GM19025 (cell line): ENCODE data around the gene LRRC4C.
"Not testable (repeated sequence)": the region's sequence is repeated elsewhere in the genome, so short reads cannot be mapped to it uniquely, and the experiment has no call there.

Experiments used
- ATAC-seq: cut with Tn5 transposase; IDR thresholded peaks from one replicate; pipeline ENCODE4 v1.9.1; 2021; ENCODE audit warnings: mild to moderate bottlenecking, low read depth, moderate library complexity; ENCODE audit not compliant: unreplicated experiment

Gene LRRC4C

DNA sequence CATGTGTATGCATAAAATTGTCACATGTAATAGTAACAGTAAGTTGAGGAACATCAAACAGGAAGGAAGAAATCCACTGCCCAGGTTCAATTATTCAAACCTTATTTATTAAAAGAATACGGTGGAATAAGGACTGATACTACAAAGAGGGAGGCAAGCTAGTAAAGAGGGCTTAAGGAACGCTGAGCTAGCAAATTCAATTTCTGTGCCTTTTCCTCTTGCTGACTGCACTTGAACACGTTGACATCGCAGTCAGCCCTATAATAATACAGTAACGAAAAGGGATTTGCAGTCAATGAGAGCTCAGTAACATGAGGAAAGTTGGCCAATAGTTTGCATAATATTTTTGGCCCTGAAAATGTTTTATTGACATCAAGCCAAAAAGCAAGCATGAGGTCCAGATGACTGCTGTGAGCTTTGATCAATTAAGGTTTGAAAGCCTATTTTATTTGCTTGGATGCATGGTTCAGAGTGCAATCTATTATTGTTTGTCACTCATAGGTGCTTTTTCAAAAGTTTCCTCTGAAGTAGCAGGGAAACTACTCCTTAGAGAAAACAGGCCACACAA, 861.8 kb downstream of the LRRC4C start:
- no peak for ATAC-seq

DNA sequence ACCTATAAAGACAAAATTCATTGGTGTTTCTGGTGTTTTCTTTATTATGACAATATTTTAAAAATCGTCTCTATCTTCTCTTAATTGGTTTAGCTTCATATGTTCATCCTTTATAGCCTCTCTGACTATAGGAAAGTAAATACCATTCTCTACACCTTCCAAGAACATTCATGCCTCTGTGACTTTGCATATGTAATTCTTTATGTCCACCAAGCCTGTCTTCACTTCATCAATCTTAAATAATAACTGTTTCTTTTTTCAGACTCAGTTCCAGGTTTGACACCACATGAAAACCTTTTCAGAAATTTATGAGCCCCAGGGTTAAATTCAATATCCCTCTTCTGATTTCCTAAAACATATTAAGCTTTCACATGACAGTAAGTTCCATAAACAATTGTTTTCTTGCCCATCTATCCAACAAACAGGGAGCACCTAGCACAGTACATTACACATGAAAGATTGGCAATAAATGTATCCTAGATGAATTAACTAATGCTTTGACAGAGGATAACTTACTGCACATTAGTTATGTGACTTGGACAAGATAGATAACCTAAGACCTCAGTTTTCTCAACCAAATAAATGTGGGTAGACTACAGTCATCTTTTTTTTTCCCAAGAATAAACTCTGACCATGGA, 886.1 kb downstream of the LRRC4C start:
- no peak for ATAC-seq

DNA sequence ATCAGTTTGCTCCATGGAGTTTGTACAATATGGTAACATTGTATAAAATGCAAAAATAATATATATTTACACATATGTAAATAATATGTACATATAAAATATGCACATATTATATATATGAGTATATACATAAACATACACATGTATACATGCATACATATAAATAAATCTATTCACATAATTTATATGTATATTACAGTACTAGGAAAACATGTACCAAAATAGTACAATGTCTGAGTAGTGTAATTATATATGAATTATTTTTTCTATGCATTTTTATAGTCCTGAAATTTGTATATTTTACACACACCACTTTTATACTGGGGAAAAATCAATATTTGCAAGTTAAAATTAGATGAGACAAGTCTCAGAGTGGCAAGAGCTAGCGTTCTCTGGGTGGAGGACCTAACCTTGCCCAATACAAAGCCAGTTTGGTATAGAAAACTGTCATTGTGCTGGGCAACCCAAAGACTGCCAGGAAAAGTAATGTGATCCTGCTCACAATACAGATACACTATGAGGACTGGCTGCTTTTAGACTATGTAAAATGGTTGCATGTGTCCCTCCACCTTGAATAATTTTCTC, 889.4 kb downstream of the LRRC4C start:
- no peak for ATAC-seq

GRCh38 chr11:40567392-40567791, 892.1 kb downstream of the LRRC4C start:
- ATAC-seq = no peak

- no peak for ATAC-seq
These were observed 915.3 kb downstream of the LRRC4C start for GRCh38 chr11:40544162-40544561.

DNA sequence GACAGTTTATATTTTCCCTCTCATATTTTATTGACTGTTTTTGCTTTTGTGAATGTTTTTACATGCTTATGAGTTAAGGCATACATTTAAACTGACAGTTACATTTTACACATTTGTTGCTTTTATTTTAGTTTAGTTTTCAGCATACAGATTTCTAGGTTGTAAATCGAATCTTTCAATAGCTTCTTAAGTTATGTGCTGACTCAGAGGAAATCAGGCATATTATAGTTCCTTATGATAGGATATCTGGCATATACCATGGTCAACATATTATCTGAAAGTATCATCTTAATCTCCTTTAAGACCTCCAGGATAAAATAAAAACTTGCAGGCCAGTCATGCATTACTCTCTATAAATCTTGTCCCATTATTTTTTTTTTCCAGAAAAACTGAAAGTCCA, 916.6 kb downstream of the LRRC4C start:
- no peak for ATAC-seq

- ATAC-seq = no peak
These were observed 921.7 kb downstream of the LRRC4C start for GRCh38 chr11:40537734-40538133.

- ATAC-seq = not testable (repeated sequence)
These were observed 937.4 kb downstream of the LRRC4C start for GRCh38 chr11:40522080-40522479.

DNA sequence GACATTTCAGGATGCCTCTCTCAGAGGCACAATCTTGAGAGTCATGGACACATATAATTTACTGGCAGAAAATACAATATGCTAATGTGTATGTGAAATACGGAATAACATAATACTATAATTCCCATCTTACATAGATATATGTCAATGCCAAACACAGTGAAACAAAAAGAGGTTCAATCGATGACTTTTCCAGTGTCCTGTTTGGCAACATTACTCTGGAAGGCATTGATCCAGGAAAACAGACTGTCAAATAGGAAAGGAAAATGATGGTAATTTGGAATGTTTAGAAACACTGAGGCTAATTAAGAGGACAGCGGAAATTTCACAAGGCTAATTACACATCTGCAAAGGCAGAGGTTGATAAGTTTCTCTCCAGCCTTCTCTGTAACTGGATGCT, 942.3 kb downstream of the LRRC4C start:
- no peak for ATAC-seq

GRCh38 chr11:40514124-40514523, 945.3 kb downstream of the LRRC4C start:
- ATAC-seq = no peak

- no peak for ATAC-seq
These were observed 946.2 kb downstream of the LRRC4C start for GRCh38 chr11:40513281-40513680.

DNA sequence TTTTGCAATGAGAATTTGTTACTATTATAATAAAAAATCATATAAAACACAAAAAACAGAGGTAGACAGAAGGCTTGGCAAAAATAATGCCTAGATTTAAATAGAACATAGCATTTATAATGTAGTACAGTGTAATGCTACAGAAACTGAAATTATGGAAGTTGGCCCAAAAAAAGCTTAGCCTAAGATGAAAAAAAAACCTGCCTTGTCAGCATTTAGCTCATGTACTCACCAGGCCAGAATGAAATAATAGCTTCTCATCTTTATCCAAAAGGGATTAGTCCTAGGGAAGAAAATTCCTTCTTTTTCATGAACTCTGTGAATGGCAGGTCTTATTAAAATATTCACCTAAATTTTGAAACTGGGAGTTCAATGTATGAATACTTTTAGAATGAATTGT, 951.1 kb downstream of the LRRC4C start:
- ATAC-seq = no peak

- ATAC-seq = no peak
These were observed 953.2 kb downstream of the LRRC4C start for GRCh38 chr11:40506226-40506625.

GRCh38 chr11:40491341-40491740, 968.1 kb downstream of the LRRC4C start:
- no peak for ATAC-seq

GRCh38 chr11:40467771-40468170, 991.7 kb downstream of the LRRC4C start:
- ATAC-seq = no peak

GRCh38 chr11:40445391-40445790, 1014.1 kb downstream of the LRRC4C start:
- no peak for ATAC-seq

DNA sequence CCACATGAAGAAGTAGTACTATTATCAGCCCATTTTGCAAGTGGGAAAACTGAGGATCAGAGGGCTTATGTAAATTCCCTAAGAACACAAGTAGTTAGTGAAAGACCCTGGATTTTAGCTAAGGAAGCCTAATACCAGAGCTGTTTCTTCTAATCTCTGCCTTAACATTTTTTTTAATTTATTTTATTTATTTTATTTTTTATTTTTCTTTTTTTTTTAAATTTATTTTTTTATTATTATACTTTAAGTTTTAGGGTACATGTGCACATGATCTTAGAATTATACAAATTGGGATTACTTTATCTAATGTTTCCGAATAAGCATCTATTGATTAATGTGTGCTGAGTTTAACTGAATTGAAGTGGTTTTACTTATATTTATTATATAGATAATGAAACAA, 1015.3 kb downstream of the LRRC4C start:
- no peak for ATAC-seq

- ATAC-seq = no peak
These were observed 1024.1 kb downstream of the LRRC4C start for GRCh38 chr11:40435344-40435743.

GRCh38 chr11:40434926-40435325, 1024.5 kb downstream of the LRRC4C start:
- no peak for ATAC-seq

- no peak for ATAC-seq
These were observed 1027.1 kb downstream of the LRRC4C start for GRCh38 chr11:40432358-40432757.

- no peak for ATAC-seq
These were observed 1034.3 kb downstream of the LRRC4C start for GRCh38 chr11:40425168-40425567.
